ENCODE data around the gene PNCK.
"Not testable (repeated sequence)": the region's sequence is repeated elsewhere in the genome, so short reads cannot be mapped to it uniquely, and the experiment has no call there.

Gene PNCK

GRCh38 chrX:153686711-153687110 lies 13.1 kb upstream of the PNCK start:
- DNase-seq (ENCODE audit: low read depth), result no peak

- no peak for DNase-seq (ENCODE audit: low read depth)
Observed at GRCh38 chrX:153685751-153686696, 12.4 kb upstream of the PNCK start.

- no peak for DNase-seq (ENCODE audit: low read depth)
Observed at GRCh38 chrX:153685156-153685536, 11.5 kb upstream of the PNCK start.

GRCh38 chrX:153684467-153685155 lies 11.0 kb upstream of the PNCK start:
- no peak for DNase-seq (ENCODE audit: low read depth)

GRCh38 chrX:153683486-153683885 lies 9.9 kb upstream of the PNCK start:
- not testable (repeated sequence) for DNase-seq (ENCODE audit: low read depth)

- no peak for DNase-seq (ENCODE audit: low read depth)
Observed at GRCh38 chrX:153681175-153681574, 7.6 kb upstream of the PNCK start.

- DNase-seq (ENCODE audit: low read depth), result no peak
Observed at GRCh38 chrX:153674219-153674851, 722 bp upstream of the PNCK start.

- no peak for DNase-seq (ENCODE audit: low read depth)
Observed at GRCh38 chrX:153672531-153673427, 834 bp downstream of the PNCK start.

- no peak for DNase-seq (ENCODE audit: low read depth)
Observed at GRCh38 chrX:153671589-153672530, 1.8 kb downstream of the PNCK start.

- DNase-seq (ENCODE audit: low read depth), result no peak
Observed at GRCh38 chrX:153670748-153671588, 2.6 kb downstream of the PNCK start.

- no peak for DNase-seq (ENCODE audit: low read depth)
Observed at GRCh38 chrX:153669901-153670731, 3.5 kb downstream of the PNCK start.

- no peak for DNase-seq (ENCODE audit: low read depth)
Observed at GRCh38 chrX:153669174-153669890, 4.3 kb downstream of the PNCK start.

GRCh38 chrX:153668423-153669173 lies 5.0 kb downstream of the PNCK start:
- no peak for DNase-seq (ENCODE audit: low read depth)

GRCh38 chrX:153667956-153668396 lies 5.6 kb downstream of the PNCK start:
- DNase-seq (ENCODE audit: low read depth), result peak; percentile 65

- no peak for DNase-seq (ENCODE audit: low read depth)
Observed at GRCh38 chrX:153667281-153667955, 6.2 kb downstream of the PNCK start.

- DNase-seq (ENCODE audit: low read depth), result no peak
Observed at GRCh38 chrX:153665726-153666306, 7.8 kb downstream of the PNCK start.
